ENCODE measurements around the gene TRAPPC3.

DNA sequence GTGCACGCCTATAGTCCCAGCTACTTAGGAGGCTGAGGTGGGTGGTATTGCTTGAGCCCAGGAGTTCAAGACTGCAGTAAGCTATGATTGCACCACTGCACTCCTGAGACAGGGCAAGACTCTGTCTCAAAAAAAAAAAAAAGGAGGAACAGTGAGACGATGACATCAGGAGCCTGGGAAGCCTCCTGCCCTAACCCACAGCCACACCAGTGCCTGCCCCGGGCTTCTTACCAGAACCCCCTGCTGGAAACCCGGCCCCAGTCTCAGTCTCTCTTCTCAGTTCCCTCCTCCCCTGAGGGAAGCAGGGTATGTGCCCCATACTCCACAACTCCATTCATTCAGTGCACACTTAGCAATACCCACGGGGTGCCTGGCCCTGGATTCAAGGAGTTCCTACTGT, 33.4 kb downstream of the TRAPPC3 start:
- TF ChIP-seq, protein P1, sequence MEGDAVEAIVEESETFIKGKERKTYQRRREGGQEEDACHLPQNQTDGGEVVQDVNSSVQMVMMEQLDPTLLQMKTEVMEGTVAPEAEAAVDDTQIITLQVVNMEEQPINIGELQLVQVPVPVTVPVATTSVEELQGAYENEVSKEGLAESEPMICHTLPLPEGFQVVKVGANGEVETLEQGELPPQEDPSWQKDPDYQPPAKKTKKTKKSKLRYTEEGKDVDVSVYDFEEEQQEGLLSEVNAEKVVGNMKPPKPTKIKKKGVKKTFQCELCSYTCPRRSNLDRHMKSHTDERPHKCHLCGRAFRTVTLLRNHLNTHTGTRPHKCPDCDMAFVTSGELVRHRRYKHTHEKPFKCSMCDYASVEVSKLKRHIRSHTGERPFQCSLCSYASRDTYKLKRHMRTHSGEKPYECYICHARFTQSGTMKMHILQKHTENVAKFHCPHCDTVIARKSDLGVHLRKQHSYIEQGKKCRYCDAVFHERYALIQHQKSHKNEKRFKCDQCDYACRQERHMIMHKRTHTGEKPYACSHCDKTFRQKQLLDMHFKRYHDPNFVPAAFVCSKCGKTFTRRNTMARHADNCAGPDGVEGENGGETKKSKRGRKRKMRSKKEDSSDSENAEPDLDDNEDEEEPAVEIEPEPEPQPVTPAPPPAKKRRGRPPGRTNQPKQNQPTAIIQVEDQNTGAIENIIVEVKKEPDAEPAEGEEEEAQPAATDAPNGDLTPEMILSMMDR (IDR thresholded peaks at IDR 0.05) = no peak
- TF ChIP-seq POLR2A (IDR thresholded peaks at IDR 0.05) = no peak

All from body of pancreas (tissue), 4 donors.